ENCODE data around the gene IGFLR1. TPM values are rescaled to one million over a fixed set of nuclear protein-coding genes. Genes with fewer than 3 reads are reported as not detected.

Gene IGFLR1
- total and polyA plus RNA-seq, 2 of the 8 experiments (the other 6 are each of a cell fraction or from before 2014, with no cell fraction given), result 8.4 to 28.9 TPM

DNA sequence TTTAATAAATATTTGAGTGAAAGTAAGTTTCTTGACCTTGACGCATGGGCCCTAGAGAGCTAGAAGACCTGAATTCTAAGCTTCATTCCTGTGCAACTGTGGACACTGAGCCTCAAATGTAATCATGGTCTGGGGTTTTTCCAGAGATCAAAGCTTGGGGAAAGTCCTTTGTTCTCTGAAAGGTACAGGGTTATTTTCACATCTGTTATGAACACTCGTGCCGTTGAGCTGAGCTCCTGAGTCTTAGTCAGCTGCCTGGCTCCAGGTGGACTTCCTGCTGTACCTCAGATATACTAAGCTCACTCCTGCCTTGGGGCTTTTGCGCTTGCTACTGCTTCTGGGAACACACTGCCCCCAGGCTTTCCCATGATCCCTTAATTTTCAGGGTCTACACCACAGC lies 45.4 kb downstream of the IGFLR1 start:
- no peaks in the 10 kb centered on the region for H3K23me2 ChIP-seq (ENCODE audit: low read depth, low read length)
- H2AFZ ChIP-seq (ENCODE audit: low read length), result no peak overlapping the region
- H2BK12ac ChIP-seq (ENCODE audit: low read depth, low read length), result no peak overlapping the region
- ChIA-PET POLR2A (ENCODE audit: partially characterized antibody) (interaction anchor here (1.2 to 2.6 kb wide), 3 partner anchors 17 to 186 kb away, joined by 3 to 11 read pairs (median 4); no protein-coding TSS in a partner anchor), CTCF (ENCODE audit: partially characterized antibody) (interaction anchor here (0.7 to 7.6 kb wide), 8 partner anchors 16 to 208 kb away, joined by 3 to 105 read pairs (median 4); no protein-coding TSS in a partner anchor)
- H3K4ac ChIP-seq (replicated peaks; ENCODE audit: insufficient read length, low read depth, low read length), result no peak overlapping the region
- 88% methylated on average over 4 of the region's 4 CpGs; no CpG with 5 or more reads in 1 of the 2 experiments for WGBS, 2 experiments (ENCODE audit: extremely low coverage in 1 of 2, insufficient coverage in 1 of 2, insufficient read length in 1 of 2, insufficient replicate concordance in 2 of 2, low coverage in 1 of 2, low lambda C conversion rate in 2 of 2, missing lambda C conversion rate in 1 of 2)
- no peaks in the 10 kb centered on the region for H3K9me3 ChIP-seq (ENCODE audit: insufficient read depth in 2 of 2, low read depth in 1 of 2, low read length in 1 of 2)
- H2BK5ac ChIP-seq (ENCODE audit: low read depth, low read length), result no peak overlapping the region
- DNase-seq (ENCODE audit: low read depth in 1 of 2, low spot score in 2 of 2) (no peak), FAIRE-seq (no peak)
- H4K8ac ChIP-seq (ENCODE audit: extremely low read depth, insufficient read depth, low read length), result no peak overlapping the region
- H3K56ac ChIP-seq (replicated peaks; ENCODE audit: insufficient read length, low read depth, low read length), result no peak overlapping the region
- H3K79me1 ChIP-seq (ENCODE audit: low read depth, low read length), result no peaks in the 10 kb centered on the region
- H3K4me1 ChIP-seq (replicated peaks in 1 of 4; ENCODE audit: control insufficient read depth in 3 of 4, insufficient read depth in 4 of 4, low read length in 3 of 4), result no peaks in the 10 kb centered on the region
- H3K23ac ChIP-seq (ENCODE audit: insufficient read length), result no peak overlapping the region
- no peak overlapping the region for H3K9ac ChIP-seq (replicated peaks in 1 of 4; ENCODE audit: extremely low read depth in 1 of 4, low read depth in 3 of 4, low read length in 3 of 4)
- H4K20me1 ChIP-seq (replicated peaks in 1 of 2; ENCODE audit: control insufficient read depth in 1 of 2, insufficient read depth in 2 of 2, low read length in 2 of 2), result no peaks in the 10 kb centered on the region
- H3K79me2 ChIP-seq (ENCODE audit: control insufficient read depth in 1 of 2, insufficient read depth in 2 of 2, low read length in 2 of 2), result no peaks in the 10 kb centered on the region
- H3K4me2 ChIP-seq (ENCODE audit: insufficient read depth in 1 of 2, low read depth in 2 of 2, low read length in 2 of 2), result no peak overlapping the region
- no peak for TF ChIP-seq JUN (IDR thresholded peaks at IDR 0.05; ENCODE audit: low read depth, low read length)
- no peak for TF ChIP-seq ASH2L (IDR thresholded peaks at IDR 0.05; ENCODE audit: low read length)
- no peak for TF ChIP-seq EP300 (IDR thresholded peaks at IDR 0.05; ENCODE audit: borderline replicate concordance in 1 of 2, low read depth in 2 of 2, low read length in 2 of 2)
- no peak for TF ChIP-seq BRCA1 (IDR thresholded peaks at IDR 0.05; ENCODE audit: low read depth, low read length)
- TF ChIP-seq SIN3A (conservative IDR thresholded peaks at IDR 0.05 in 1 of 2, IDR thresholded peaks at IDR 0.05 in 1 of 2; ENCODE audit: low read depth in 1 of 2, low read length in 2 of 2), result no peak
- no peak overlapping the region for H4K91ac ChIP-seq (replicated peaks; ENCODE audit: insufficient read length, low read length)
- H3K36me3 ChIP-seq (ENCODE audit: control insufficient read depth in 2 of 4, insufficient read depth in 4 of 4, low read length in 3 of 4), result no peaks in the 10 kb centered on the region
- H2BK120ac ChIP-seq (replicated peaks; ENCODE audit: low read depth, low read length), result no peak overlapping the region
- H4K5ac ChIP-seq (ENCODE audit: insufficient read length, low read depth, low read length), result no peak overlapping the region
- no peak overlapping the region for H3K4me3 ChIP-seq (ENCODE audit: extremely low read depth in 1 of 4, insufficient read depth in 2 of 4, low read depth in 3 of 4, low read length in 4 of 4)
- no peak overlapping the region for H3K27ac ChIP-seq (ENCODE audit: low read depth, low read length)
- no peak overlapping the region for H3K18ac ChIP-seq (ENCODE audit: extremely low read depth, low read length)
- no peak overlapping the region for H3K14ac ChIP-seq (ENCODE audit: insufficient read length)
- H2AK5ac ChIP-seq (ENCODE audit: low read depth, low read length), result no peak overlapping the region
- H2BK20ac ChIP-seq (ENCODE audit: low read length), result no peak overlapping the region
- H2BK15ac ChIP-seq (ENCODE audit: low read length), result no peak overlapping the region; the same call in 1 of the 2 replicates
- no peaks in the 10 kb centered on the region for H3K27me3 ChIP-seq (replicated peaks in 1 of 4; ENCODE audit: control insufficient read depth in 3 of 4, extremely low read depth in 1 of 4, insufficient read depth in 3 of 4, low read length in 3 of 4)

Measured in H1 (cell line).